ENCODE measurements around the gene GIT1. TPM values are rescaled to one million over a fixed set of nuclear protein-coding genes. Genes with fewer than 3 reads are reported as not detected.

GIT1 gene
- total RNA-seq, 1 donor from 2014 or later: 53.1 TPM

DNA sequence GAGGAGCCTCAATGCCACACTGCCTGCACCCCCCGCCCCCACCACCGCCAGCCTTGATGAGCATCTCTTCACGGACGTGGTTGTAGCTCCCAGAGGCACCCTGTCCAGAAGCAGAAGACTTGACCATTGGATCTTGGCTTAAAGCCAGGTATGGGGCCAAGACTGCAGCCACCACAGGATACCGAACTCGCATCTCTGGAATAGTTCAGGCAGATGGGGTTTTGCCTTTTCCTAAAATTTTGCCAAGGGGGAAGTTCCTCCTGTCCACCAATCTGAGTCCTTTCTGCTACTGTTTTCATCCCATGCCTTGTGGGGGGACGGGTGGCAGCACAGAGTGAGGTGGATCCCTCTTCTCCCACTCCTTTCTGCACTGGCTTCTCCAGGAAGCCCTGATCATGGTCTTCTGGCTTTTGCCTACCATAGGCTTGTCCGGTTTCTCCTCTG lies 32.3 kb upstream of the GIT1 start:
- H3K36me3 ChIP-seq: no peaks in the 10 kb centered on the region
- intact Hi-C loops (cut with DNase I): no loop called here
- peak overlapping the region; percentile 76 for H3K4me3 ChIP-seq
- H3K4me1 ChIP-seq: peaks cover 35% of the 10 kb centered on the region
- H3K27ac ChIP-seq: no peak overlapping the region
- ATAC-seq (no peak), DNase-seq (no peak)
- TF ChIP-seq, protein P1, sequence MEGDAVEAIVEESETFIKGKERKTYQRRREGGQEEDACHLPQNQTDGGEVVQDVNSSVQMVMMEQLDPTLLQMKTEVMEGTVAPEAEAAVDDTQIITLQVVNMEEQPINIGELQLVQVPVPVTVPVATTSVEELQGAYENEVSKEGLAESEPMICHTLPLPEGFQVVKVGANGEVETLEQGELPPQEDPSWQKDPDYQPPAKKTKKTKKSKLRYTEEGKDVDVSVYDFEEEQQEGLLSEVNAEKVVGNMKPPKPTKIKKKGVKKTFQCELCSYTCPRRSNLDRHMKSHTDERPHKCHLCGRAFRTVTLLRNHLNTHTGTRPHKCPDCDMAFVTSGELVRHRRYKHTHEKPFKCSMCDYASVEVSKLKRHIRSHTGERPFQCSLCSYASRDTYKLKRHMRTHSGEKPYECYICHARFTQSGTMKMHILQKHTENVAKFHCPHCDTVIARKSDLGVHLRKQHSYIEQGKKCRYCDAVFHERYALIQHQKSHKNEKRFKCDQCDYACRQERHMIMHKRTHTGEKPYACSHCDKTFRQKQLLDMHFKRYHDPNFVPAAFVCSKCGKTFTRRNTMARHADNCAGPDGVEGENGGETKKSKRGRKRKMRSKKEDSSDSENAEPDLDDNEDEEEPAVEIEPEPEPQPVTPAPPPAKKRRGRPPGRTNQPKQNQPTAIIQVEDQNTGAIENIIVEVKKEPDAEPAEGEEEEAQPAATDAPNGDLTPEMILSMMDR (IDR thresholded peaks at IDR 0.05): no peak
- H3K27me3 ChIP-seq (ENCODE audit: low read depth): peaks cover 2% of the 10 kb centered on the region
- H3K9me3 ChIP-seq: no peaks in the 10 kb centered on the region

- H3K4me1 ChIP-seq: peaks cover 43% of the 10 kb centered on the region
- ATAC-seq: no peak
- H3K27ac ChIP-seq: no peak overlapping the region
- intact Hi-C loops (cut with DNase I): no loop called here
- no peaks in the 10 kb centered on the region for H3K9me3 ChIP-seq
- TF ChIP-seq, protein P1 (IDR thresholded peaks at IDR 0.05): no peak
- H3K4me3 ChIP-seq: no peak overlapping the region
- H3K27me3 ChIP-seq (ENCODE audit: low read depth): peaks cover 8% of the 10 kb centered on the region
- no peaks in the 10 kb centered on the region for H3K36me3 ChIP-seq
- DNase-seq: no peak
Observed at GRCh38 chr17:29620779-29621500, 31.5 kb upstream of the GIT1 start.

DNA sequence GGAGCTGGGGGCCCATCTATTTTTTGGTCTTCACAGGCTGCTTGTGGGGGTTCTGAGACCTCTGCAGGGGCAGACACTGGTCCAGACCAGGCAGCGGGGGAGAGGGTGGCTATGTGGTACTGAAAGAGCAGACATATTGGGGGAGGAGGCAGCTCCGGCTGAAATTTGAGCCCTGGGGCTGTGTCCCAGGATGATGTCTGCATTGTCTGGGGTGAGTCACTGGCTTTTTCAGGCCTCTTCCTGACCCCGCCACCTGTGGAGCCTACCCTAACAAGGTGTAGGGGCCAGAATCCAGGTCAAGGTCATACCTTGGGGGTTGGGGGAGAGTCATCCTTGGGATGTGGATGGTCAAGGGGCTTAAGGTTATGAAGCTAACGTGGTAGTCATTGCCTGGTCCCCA lies 30.8 kb upstream of the GIT1 start:
- intact Hi-C loops (cut with DNase I): no loop called here
- Histone ChIP-seq H3K4me1 (peaks cover 47% of the 10 kb centered on the region), H3K9me3 (no peaks in the 10 kb centered on the region), H3K27me3 (ENCODE audit: low read depth) (peaks cover 11% of the 10 kb centered on the region), H3K27ac (no peak overlapping the region), H3K4me3 (no peak overlapping the region), H3K36me3 (no peaks in the 10 kb centered on the region)
- ATAC-seq (no peak), DNase-seq (no peak)
- TF ChIP-seq, protein P1 (IDR thresholded peaks at IDR 0.05): no peak

- DNase-seq (no peak), ATAC-seq (no peak)
- H3K36me3 ChIP-seq: no peaks in the 10 kb centered on the region
- TF ChIP-seq, protein P1 (IDR thresholded peaks at IDR 0.05): no peak
- H3K4me3 ChIP-seq: no peak overlapping the region
- H3K27me3 ChIP-seq (ENCODE audit: low read depth): peaks cover 11% of the 10 kb centered on the region
- intact Hi-C loops (cut with DNase I): no loop called here
- H3K9me3 ChIP-seq: no peaks in the 10 kb centered on the region
- H3K27ac ChIP-seq: no peak overlapping the region
- H3K4me1 ChIP-seq: peaks cover 58% of the 10 kb centered on the region
Observed at GRCh38 chr17:29619251-29619650, 29.8 kb upstream of the GIT1 start.

GRCh38 chr17:29618272-29619065 lies 29.0 kb upstream of the GIT1 start:
- peak overlapping the region; percentile 53 for H3K4me3 ChIP-seq
- no peak overlapping the region for H3K27ac ChIP-seq
- no peaks in the 10 kb centered on the region for H3K9me3 ChIP-seq
- H3K4me1 ChIP-seq: peaks cover 65% of the 10 kb centered on the region
- no peak for ATAC-seq
- TF ChIP-seq, protein P1 (IDR thresholded peaks at IDR 0.05): no peak
- H3K27me3 ChIP-seq (ENCODE audit: low read depth): peaks cover 11% of the 10 kb centered on the region
- no peaks in the 10 kb centered on the region for H3K36me3 ChIP-seq
- DNase-seq: no peak
- intact Hi-C loops (cut with DNase I): no loop called here

All from lower lobe of right lung (tissue), 2 donors.